HepG2 (cell line): ENCODE results near the gene NDC80.

Experiments
- CTCF ChIP-seq: sonication (generic); formaldehyde crosslinking; IDR thresholded peaks from 2 replicates; pipeline ENCODE4 v1.5.0; 2020; ENCODE audit warnings: mild to moderate bottlenecking, missing genetic modification reagents, moderate library complexity
- FOSL1 ChIP-seq: sonication (generic); formaldehyde crosslinking; IDR thresholded peaks from 2 replicates; pipeline ENCODE4 v1.9.0; 2021; ENCODE audit warnings: missing genetic modification reagents, borderline replicate concordance
- FOXJ3 ChIP-seq: sonication (generic); formaldehyde crosslinking; IDR thresholded peaks from 2 replicates; pipeline ENCODE4 v1.4.0; 2020; ENCODE audit warnings: missing genetic modification reagents, mild to moderate bottlenecking, borderline replicate concordance
- MAF1 ChIP-seq: sonication (generic); formaldehyde crosslinking; IDR thresholded peaks from 2 replicates; pipeline ENCODE4 v1.5.0; 2020; ENCODE audit warnings: missing genetic modification reagents, borderline replicate concordance
- MYC ChIP-seq: sonication (generic); formaldehyde crosslinking; IDR thresholded peaks from 2 replicates; pipeline ENCODE4 v1.9.0; 2021; ENCODE audit warnings: missing genetic modification reagents, borderline replicate concordance
- POLR2A ChIP-seq, 2 experiments: IDR thresholded peaks; 2 replicates each; pipeline ENCODE4 v1.6.1; 2011; ENCODE audit warnings: low read depth in 2 of 2, low read length in 2 of 2, mild to moderate bottlenecking in 1 of 2, moderate library complexity in 1 of 2; ENCODE audit not compliant: insufficient read depth in 1 of 2
- RNF219 ChIP-seq: sonication (generic); formaldehyde crosslinking; IDR thresholded peaks from 2 replicates; pipeline ENCODE4 v1.5.0; 2020; ENCODE audit warnings: mild to moderate bottlenecking, missing genetic modification reagents

- TF ChIP-seq MYC = peak; percentile 98
- TF ChIP-seq CTCF (CRISPR knock-in tag) = peak; percentile 9; the same call in 1 of the 2 replicates
- no peak for TF ChIP-seq FOSL1 (CRISPR knock-in tag)
- TF ChIP-seq MAF1 = 0 out of 2 replicates have a peak, but pooled peaks have one; percentile 6
- TF ChIP-seq RNF219 = peak; percentile 80; the same call in 1 of the 2 replicates
- TF ChIP-seq POLR2A (IDR thresholded peaks at IDR 0.05; ENCODE audit: insufficient read depth in 1 of 2, low read depth in 2 of 2, low read length in 2 of 2) = peak; percentile 84 to 92
- TF ChIP-seq FOXJ3 (CRISPR knock-in tag) = peak; percentile 29; the same call in 1 of the 2 replicates
Measured at GRCh38 chr18:2655178-2655953, 84.0 kb downstream of the NDC80 start, which contains the start of gene SMCHD1.
